Neural progenitor cell (in vitro differentiated cells): ENCODE measurements around the gene PCK1. TPM values are rescaled to one million over a fixed set of nuclear protein-coding genes. Genes with fewer than 3 reads are reported as not detected.

Experiments used
- DNase-seq: peaks from one replicate; pipeline ENCODE4 v3.0.0-alpha.2; 2016; ENCODE audit warnings: low spot score
- H2AFZ ChIP-seq: fragments of 200-600 bp; sonication (generic); replicated peaks from 2 replicates; pipeline ENCODE4 v1.6.1; 2016; ENCODE audit warnings: antibody characterized with exemption
- H3F3A ChIP-seq: fragments of 200-600 bp; sonication (generic); 2 replicates; pipeline ENCODE4 v1.6.1; 2016; ENCODE audit warnings: antibody characterized with exemption, low read depth
- H3K27ac ChIP-seq: fragments of 200-600 bp; sonication (generic); 2 replicates; pipeline ENCODE4 v1.5.1; 2016; ENCODE audit warnings: mild to moderate bottlenecking
- H3K27me3 ChIP-seq: fragments of 200-600 bp; sonication (generic); 2 replicates; pipeline ENCODE4 v1.6.1; 2016; ENCODE audit warnings: mild to moderate bottlenecking, moderate library complexity
- H3K36me3 ChIP-seq: fragments of 200-600 bp; sonication (generic); 2 replicates; pipeline ENCODE4 v1.5.1; 2016
- H3K4me1 ChIP-seq: fragments of 200-600 bp; sonication (generic); 2 replicates; pipeline ENCODE4 v1.6.1; 2016; ENCODE audit warnings: mixed run types
- H3K4me2 ChIP-seq: fragments of 200-600 bp; sonication (generic); 2 replicates; pipeline ENCODE4 v1.6.1; 2016
- H3K4me3 ChIP-seq: fragments of 200-600 bp; sonication (generic); 2 replicates; pipeline ENCODE4 v1.5.1; 2016
- H3K79me2 ChIP-seq: fragments of 200-600 bp; sonication (generic); 2 replicates; pipeline ENCODE4 v1.6.1; 2016; ENCODE audit warnings: low read depth
- H3K9ac ChIP-seq: fragments of 200-600 bp; sonication (generic); 2 replicates; pipeline ENCODE4 v1.6.1; 2016
- H3K9me3 ChIP-seq: fragments of 200-600 bp; sonication (generic); 2 replicates; pipeline ENCODE4 v1.5.1; 2016; ENCODE audit warnings: low read depth
- H4K20me1 ChIP-seq: fragments of 200-600 bp; sonication (generic); 2 replicates; pipeline ENCODE4 v1.6.1; 2016; ENCODE audit warnings: low read depth
- H3K27ac Mint-ChIP-seq: 3 replicates; pipeline ENCODE4 v1.8.0; 2021; ENCODE audit warnings: mixed read lengths
- H3K27me3 Mint-ChIP-seq: 2 replicates; pipeline ENCODE4 v1.8.0; 2022; ENCODE audit warnings: low read depth, mild to moderate bottlenecking, inconsistent platforms, moderate library complexity, mixed read lengths; ENCODE audit not compliant: insufficient read depth
- H3K36me3 Mint-ChIP-seq: 3 replicates; pipeline ENCODE4 v1.8.0; 2021; ENCODE audit warnings: mixed read lengths
- H3K4me1 Mint-ChIP-seq: 3 replicates; pipeline ENCODE4 v1.8.0; 2021; ENCODE audit warnings: mixed read lengths
- H3K4me3 Mint-ChIP-seq: 3 replicates; pipeline ENCODE4 v1.8.0; 2021; ENCODE audit warnings: mild to moderate bottlenecking, moderate library complexity, mixed read lengths
- H3K9me3 Mint-ChIP-seq: 3 replicates; pipeline ENCODE4 v1.8.0; 2020; ENCODE audit warnings: mixed read lengths
- CTCF ChIP-seq: fragments of 200-600 bp; sonication (generic); IDR thresholded peaks from 2 replicates; pipeline ENCODE4 v1.5.1; 2017; ENCODE audit warnings: antibody characterized with exemption, mild to moderate bottlenecking
- EZH2 ChIP-seq: fragments of 200-600 bp; sonication (generic); IDR thresholded peaks from 2 replicates; pipeline ENCODE4 v1.6.1; 2017; ENCODE audit warnings: antibody characterized with exemption, mild to moderate bottlenecking, moderate library complexity
- EZH2phosphoT487 ChIP-seq: fragments of 200-600 bp; sonication (generic); IDR thresholded peaks from 2 replicates; pipeline ENCODE4 v1.6.1; 2017; ENCODE audit warnings: antibody characterized with exemption
- total RNA-seq: library from RNA; depleted of rRNA; stranded (reverse); fragments of >200 nt; gene quantifications from 2 replicates; pipeline ENCODE4 v1.2.3, GENCODE V29; 2015; ENCODE audit warnings: low replicate concordance

PCK1 gene
- total RNA-seq, 1 donor from 2014 or later: not detected

GRCh38 chr20:57580478-57581201, 19.7 kb downstream of the PCK1 start:
- Mint-ChIP-seq H3K4me3 (no peak overlapping the region), H3K27me3 (peaks cover 22% of the 10 kb centered on the region), H3K36me3 (no peaks in the 10 kb centered on the region), H3K4me1 (peaks cover 30% of the 10 kb centered on the region), H3K27ac (peak overlapping the region; percentile 80), H3K9me3 (no peaks in the 10 kb centered on the region)
- Histone ChIP-seq H3K27me3 (no peaks in the 10 kb centered on the region), H3K9me3 (no peaks in the 10 kb centered on the region), H3F3A (peaks cover 6% of the 10 kb centered on the region), H4K20me1 (no peaks in the 10 kb centered on the region), H3K4me1 (peaks cover 11% of the 10 kb centered on the region), H3K4me3 (no peak overlapping the region), H3K4me2 (no peak overlapping the region), H3K27ac (no peak overlapping the region), H3K9ac (no peak overlapping the region), H3K36me3 (no peaks in the 10 kb centered on the region), H3K79me2 (no peaks in the 10 kb centered on the region), H2AFZ (no peak overlapping the region)
- DNase-seq: no peak
- TF ChIP-seq CTCF: no peak
- no peak for TF ChIP-seq EZH2phosphoT487
- TF ChIP-seq EZH2: no peak

- H3K9ac ChIP-seq: no peak overlapping the region
- H3K27ac Mint-ChIP-seq: no peak overlapping the region
- H3K27me3 Mint-ChIP-seq: peaks cover 22% of the 10 kb centered on the region
- no peak overlapping the region for H3K4me2 ChIP-seq
- H3F3A ChIP-seq: no peaks in the 10 kb centered on the region
- H3K9me3 Mint-ChIP-seq: no peaks in the 10 kb centered on the region
- H3K36me3 Mint-ChIP-seq: no peaks in the 10 kb centered on the region
- H3K4me3 ChIP-seq: no peak overlapping the region
- no peak overlapping the region for H2AFZ ChIP-seq
- no peaks in the 10 kb centered on the region for H3K27me3 ChIP-seq
- no peaks in the 10 kb centered on the region for H3K36me3 ChIP-seq
- DNase-seq: no peak
- H3K4me1 Mint-ChIP-seq: peaks cover 30% of the 10 kb centered on the region
- no peak overlapping the region for H3K27ac ChIP-seq
- H3K4me3 Mint-ChIP-seq: no peak overlapping the region
- H3K4me1 ChIP-seq: peaks cover 7% of the 10 kb centered on the region
- no peaks in the 10 kb centered on the region for H3K9me3 ChIP-seq
- H4K20me1 ChIP-seq: no peaks in the 10 kb centered on the region
- no peaks in the 10 kb centered on the region for H3K79me2 ChIP-seq
- no peak for TF ChIP-seq EZH2phosphoT487
- no peak for TF ChIP-seq CTCF
- TF ChIP-seq EZH2: no peak
Measured at GRCh38 chr20:57581202-57582028, 20.5 kb downstream of the PCK1 start.

- H3K27ac ChIP-seq: no peak overlapping the region
- no peak overlapping the region for H3K9ac ChIP-seq
- H3K36me3 Mint-ChIP-seq: no peaks in the 10 kb centered on the region
Measured at GRCh38 chr20:57582029-57582378, 21.1 kb downstream of the PCK1 start.

More at GRCh38 chr20:57582029-57582378, 21.1 kb downstream of the PCK1 start:
- Histone ChIP-seq H3K79me2 (no peaks in the 10 kb centered on the region), H3F3A (no peaks in the 10 kb centered on the region), H4K20me1 (no peaks in the 10 kb centered on the region), H3K4me2 (no peak overlapping the region), H2AFZ (no peak overlapping the region), H3K4me3 (no peak overlapping the region), H3K36me3 (no peaks in the 10 kb centered on the region), H3K4me1 (peaks cover 7% of the 10 kb centered on the region), H3K27me3 (no peaks in the 10 kb centered on the region), H3K9me3 (no peaks in the 10 kb centered on the region)
- no peak overlapping the region for H3K4me3 Mint-ChIP-seq
- peaks cover 1% of the 10 kb centered on the region for H3K9me3 Mint-ChIP-seq
- peaks cover 22% of the 10 kb centered on the region for H3K27me3 Mint-ChIP-seq
- no peak for TF ChIP-seq EZH2phosphoT487
- TF ChIP-seq CTCF: no peak
- no peak for TF ChIP-seq EZH2
- DNase-seq: no peak
- H3K4me1 Mint-ChIP-seq: peaks cover 30% of the 10 kb centered on the region
- peak overlapping the region; percentile 47 for H3K27ac Mint-ChIP-seq
